Measurements from ENCODE around the gene ANKFN1.

ANKFN1 gene

DNA sequence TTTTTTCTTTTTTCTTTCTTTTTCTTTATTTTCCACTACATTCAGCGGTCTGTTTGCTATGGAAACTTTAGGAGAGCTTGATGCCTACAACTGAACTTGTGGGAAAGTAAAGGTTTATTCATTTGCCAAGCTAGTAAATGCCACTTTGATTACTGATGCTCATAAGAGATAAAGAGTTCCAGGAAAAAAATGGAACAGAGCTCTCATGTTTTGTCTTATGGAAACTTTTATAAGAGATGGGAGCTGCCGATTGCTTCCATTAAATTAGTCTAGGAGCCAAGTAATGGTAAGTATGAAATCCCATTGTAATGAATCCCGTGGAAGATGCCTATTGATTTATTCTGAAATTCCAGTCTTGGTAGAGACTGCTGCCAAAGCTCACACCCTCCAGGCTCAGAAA, 7.1 kb downstream of the ANKFN1 start:
- H3K9me3 ChIP-seq (ENCODE audit: insufficient read depth, low read length): no peaks in the 10 kb centered on the region
- peaks cover 2% of the 10 kb centered on the region; the same call in 1 of the 2 replicates for H3K27me3 ChIP-seq (ENCODE audit: low read length)
- no peaks in the 10 kb centered on the region for H3K9me2 ChIP-seq (replicated peaks; ENCODE audit: insufficient read depth, low read length)
- TF ChIP-seq EZH2phosphoT487 (conservative IDR thresholded peaks at IDR 0.05; ENCODE audit: low read length): no peak
- TF ChIP-seq, protein P1, sequence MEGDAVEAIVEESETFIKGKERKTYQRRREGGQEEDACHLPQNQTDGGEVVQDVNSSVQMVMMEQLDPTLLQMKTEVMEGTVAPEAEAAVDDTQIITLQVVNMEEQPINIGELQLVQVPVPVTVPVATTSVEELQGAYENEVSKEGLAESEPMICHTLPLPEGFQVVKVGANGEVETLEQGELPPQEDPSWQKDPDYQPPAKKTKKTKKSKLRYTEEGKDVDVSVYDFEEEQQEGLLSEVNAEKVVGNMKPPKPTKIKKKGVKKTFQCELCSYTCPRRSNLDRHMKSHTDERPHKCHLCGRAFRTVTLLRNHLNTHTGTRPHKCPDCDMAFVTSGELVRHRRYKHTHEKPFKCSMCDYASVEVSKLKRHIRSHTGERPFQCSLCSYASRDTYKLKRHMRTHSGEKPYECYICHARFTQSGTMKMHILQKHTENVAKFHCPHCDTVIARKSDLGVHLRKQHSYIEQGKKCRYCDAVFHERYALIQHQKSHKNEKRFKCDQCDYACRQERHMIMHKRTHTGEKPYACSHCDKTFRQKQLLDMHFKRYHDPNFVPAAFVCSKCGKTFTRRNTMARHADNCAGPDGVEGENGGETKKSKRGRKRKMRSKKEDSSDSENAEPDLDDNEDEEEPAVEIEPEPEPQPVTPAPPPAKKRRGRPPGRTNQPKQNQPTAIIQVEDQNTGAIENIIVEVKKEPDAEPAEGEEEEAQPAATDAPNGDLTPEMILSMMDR (IDR thresholded peaks at IDR 0.05; ENCODE audit: insufficient read depth, low read length, poor library complexity, severe bottlenecking): no peak
- H3K79me2 ChIP-seq (ENCODE audit: insufficient read depth, low read length): no peaks in the 10 kb centered on the region
- H2AFZ ChIP-seq (ENCODE audit: low read depth, low read length, severe bottlenecking): no peak overlapping the region
- no peaks in the 10 kb centered on the region for H4K20me1 ChIP-seq (ENCODE audit: low read depth, low read length)
- H3F3A ChIP-seq (ENCODE audit: insufficient read depth): no peaks in the 10 kb centered on the region
- no peak overlapping the region for H3K27ac ChIP-seq (ENCODE audit: low read depth, low read length)
- no peak overlapping the region for H3K4me3 ChIP-seq (ENCODE audit: insufficient read depth, low read length, poor library complexity, severe bottlenecking)
- H3K9ac ChIP-seq (ENCODE audit: low read length): no peak overlapping the region
- no peaks in the 10 kb centered on the region for H3K36me3 ChIP-seq (ENCODE audit: low read length)
- no peak overlapping the region for H3K4me2 ChIP-seq (ENCODE audit: low read depth, low read length, poor library complexity, severe bottlenecking)

DNA sequence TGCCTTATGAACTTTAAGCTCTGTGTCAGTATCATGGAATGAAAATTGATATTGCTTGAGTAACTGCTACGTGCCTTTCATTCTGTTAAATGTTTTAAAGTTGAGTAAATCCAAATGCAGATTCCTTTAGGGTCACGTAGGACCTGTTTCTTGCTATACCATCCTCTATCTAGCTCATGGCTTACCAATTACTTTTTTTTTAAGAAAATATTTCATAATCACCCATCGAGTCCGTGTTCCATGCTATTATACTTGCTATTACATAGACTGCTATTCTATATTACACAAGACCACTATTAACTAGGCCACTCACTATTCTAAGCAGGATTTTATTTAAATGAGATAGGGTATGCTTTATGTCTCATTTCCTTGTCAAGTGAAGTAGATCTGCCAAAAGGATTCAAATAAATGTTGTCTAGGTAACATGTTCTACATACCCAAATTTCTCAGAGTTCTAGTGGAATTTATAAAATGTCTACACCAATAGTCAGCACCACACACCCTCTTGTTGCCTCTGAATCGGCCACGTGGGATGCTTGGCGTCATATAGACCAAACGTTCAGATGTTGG, 11.9 kb downstream of the ANKFN1 start:
- Histone ChIP-seq H3K27me3 (ENCODE audit: low read length) (no peaks in the 10 kb centered on the region), H3K36me3 (ENCODE audit: low read length) (no peaks in the 10 kb centered on the region), H3F3A (ENCODE audit: insufficient read depth) (no peaks in the 10 kb centered on the region), H3K4me2 (ENCODE audit: low read depth, low read length, poor library complexity, severe bottlenecking) (no peak overlapping the region), H4K20me1 (ENCODE audit: low read depth, low read length) (no peaks in the 10 kb centered on the region), H3K79me2 (ENCODE audit: insufficient read depth, low read length) (no peaks in the 10 kb centered on the region), H3K4me3 (ENCODE audit: insufficient read depth, low read length, poor library complexity, severe bottlenecking) (no peak overlapping the region), H3K9me3 (ENCODE audit: insufficient read depth, low read length) (no peaks in the 10 kb centered on the region), H3K9me2 (replicated peaks; ENCODE audit: insufficient read depth, low read length) (no peaks in the 10 kb centered on the region), H3K27ac (ENCODE audit: low read depth, low read length) (no peak overlapping the region), H2AFZ (ENCODE audit: low read depth, low read length, severe bottlenecking) (no peak overlapping the region), H3K9ac (ENCODE audit: low read length) (no peak overlapping the region)
- TF ChIP-seq EZH2phosphoT487 (conservative IDR thresholded peaks at IDR 0.05; ENCODE audit: low read length): no peak
- TF ChIP-seq, protein P1 (IDR thresholded peaks at IDR 0.05; ENCODE audit: insufficient read depth, low read length, poor library complexity, severe bottlenecking): no peak

DNA sequence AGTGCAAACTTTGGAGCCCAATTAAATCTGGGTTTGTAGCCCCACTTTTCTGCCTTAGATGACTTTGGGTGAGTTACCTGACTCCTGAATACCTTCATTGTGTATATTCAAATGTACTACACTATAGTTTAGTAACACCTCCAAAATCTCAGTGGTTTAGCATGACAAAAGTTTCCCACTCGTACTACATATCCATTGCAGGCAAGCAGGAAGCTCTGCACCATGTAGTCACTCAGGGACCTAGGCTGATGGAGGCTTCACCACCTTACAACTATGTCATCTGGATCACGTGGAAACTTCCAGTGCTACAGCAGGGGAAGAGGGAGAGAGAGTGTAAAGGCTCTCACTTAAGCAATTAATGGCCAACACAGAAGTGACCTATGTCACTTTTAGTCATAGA, 14.2 kb downstream of the ANKFN1 start:
- H3K9me2 ChIP-seq (replicated peaks; ENCODE audit: insufficient read depth, low read length): no peaks in the 10 kb centered on the region
- H2AFZ ChIP-seq (ENCODE audit: low read depth, low read length, severe bottlenecking): no peak overlapping the region
- no peaks in the 10 kb centered on the region for H4K20me1 ChIP-seq (ENCODE audit: low read depth, low read length)
- no peak overlapping the region for H3K9ac ChIP-seq (ENCODE audit: low read length)
- no peaks in the 10 kb centered on the region for H3K79me2 ChIP-seq (ENCODE audit: insufficient read depth, low read length)
- H3F3A ChIP-seq (ENCODE audit: insufficient read depth): no peaks in the 10 kb centered on the region
- no peak overlapping the region for H3K27ac ChIP-seq (ENCODE audit: low read depth, low read length)
- H3K9me3 ChIP-seq (ENCODE audit: insufficient read depth, low read length): no peaks in the 10 kb centered on the region
- H3K4me3 ChIP-seq (ENCODE audit: insufficient read depth, low read length, poor library complexity, severe bottlenecking): no peak overlapping the region
- H3K27me3 ChIP-seq (ENCODE audit: low read length): no peaks in the 10 kb centered on the region
- TF ChIP-seq EZH2phosphoT487 (conservative IDR thresholded peaks at IDR 0.05; ENCODE audit: low read length): no peak
- TF ChIP-seq, protein P1 (IDR thresholded peaks at IDR 0.05; ENCODE audit: insufficient read depth, low read length, poor library complexity, severe bottlenecking): no peak
- H3K4me2 ChIP-seq (ENCODE audit: low read depth, low read length, poor library complexity, severe bottlenecking): no peak overlapping the region
- no peaks in the 10 kb centered on the region for H3K36me3 ChIP-seq (ENCODE audit: low read length)

Data from SU-DHL-6 (cell line).